NCI-H345 treated with DMSO at 0.1 percent for 48 hours (cell line): ENCODE results near the gene USO1.

Experiments
- DNase-seq: peaks from one replicate; lab custom pipeline; 2025; ENCODE audit not compliant: unreplicated experiment; lab: John Stamatoyannopoulos, UW

Gene USO1

DNA sequence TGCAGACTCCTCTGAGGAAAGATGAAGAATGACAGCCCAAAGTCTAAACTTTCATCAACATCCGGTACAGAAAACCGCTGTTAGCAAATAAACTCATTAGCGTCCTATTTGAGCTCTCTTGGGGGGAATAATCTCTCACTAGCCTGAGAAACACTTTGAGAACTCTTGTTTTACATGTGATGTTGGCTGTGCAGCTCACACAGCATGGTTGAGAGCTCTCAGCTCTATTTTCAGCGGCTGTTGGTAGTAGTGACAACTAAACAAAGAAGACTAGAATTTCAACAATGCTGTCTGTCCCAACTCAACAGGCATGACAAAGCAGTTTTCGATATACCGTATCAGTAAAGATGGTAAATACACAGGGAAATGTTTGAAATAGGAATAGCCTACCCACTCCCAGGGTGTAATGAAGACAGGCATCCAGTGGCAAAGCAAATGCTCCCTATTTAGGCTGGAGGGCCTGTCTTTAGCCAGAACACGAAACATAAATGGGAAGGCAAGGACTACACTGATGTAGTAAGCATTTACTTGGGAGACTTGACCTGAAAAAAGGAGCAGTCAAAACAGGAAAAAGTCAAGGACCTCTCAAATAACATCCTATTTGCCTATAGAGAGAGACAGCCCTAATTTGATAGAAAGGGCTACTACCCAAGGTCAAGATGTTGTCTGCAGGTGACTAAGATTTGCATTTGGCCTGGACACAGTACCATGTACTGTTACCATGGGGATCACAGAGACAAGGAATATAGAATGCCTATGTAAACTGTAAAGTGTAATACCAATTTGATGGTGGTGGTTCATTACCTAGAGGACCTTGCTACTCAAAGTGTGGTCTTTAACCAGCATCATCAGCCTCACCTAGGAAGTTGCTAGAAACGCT lies 117.5 kb downstream of the USO1 start:
- DNase-seq, result no peak

DNA sequence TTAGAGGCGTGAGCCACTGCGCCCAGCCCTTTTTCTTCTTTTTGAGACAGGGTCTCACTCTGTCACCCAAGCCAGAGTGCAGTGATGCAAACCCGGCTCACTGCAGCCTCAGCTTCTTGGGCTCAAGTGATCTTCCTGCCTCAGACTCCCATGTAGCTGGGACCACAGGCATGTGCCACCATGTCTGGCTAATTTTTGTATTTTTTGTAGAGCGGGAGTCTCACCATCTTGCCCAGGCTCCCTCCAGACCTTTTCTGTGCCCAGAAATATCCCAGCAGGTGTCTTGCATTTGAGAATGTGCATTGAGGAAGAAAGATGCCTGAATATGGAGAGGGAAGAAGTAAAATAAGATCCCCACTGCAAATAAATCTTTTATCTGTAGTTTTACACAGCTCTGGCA lies 119.2 kb downstream of the USO1 start:
- DNase-seq, result no peak

DNA sequence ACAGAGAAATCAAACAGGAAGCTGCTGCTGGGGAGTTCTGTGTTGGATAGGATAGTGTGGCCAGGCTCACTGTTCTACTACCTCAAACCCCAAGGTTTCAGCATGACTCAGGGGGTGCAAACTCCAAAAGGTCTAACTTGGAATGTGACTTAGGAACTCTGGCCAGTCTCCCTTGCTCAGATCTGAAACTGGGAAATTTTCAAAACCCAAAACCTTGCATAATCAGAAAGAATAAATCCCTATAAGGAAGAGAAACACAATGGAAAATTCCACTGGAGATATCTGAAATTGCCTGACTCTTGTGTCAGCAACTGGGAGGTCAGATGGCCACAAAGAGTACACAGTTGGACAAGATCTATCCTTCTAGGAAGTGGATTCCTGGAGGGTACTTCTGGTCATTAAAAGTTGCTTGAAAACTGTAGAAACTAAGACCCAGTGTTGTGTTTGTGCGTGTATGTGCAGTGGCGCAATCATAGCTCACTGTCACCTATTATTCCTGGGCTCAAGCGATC lies 119.8 kb downstream of the USO1 start:
- no peak for DNase-seq

- no peak for DNase-seq
Observed at GRCh38 chr4:75845992-75846391, 121.6 kb downstream of the USO1 start.

- peak; percentile 34 for DNase-seq
Observed at GRCh38 chr4:75848171-75848760, 123.9 kb downstream of the USO1 start.

GRCh38 chr4:75848891-75849290 lies 124.5 kb downstream of the USO1 start:
- no peak for DNase-seq

DNA sequence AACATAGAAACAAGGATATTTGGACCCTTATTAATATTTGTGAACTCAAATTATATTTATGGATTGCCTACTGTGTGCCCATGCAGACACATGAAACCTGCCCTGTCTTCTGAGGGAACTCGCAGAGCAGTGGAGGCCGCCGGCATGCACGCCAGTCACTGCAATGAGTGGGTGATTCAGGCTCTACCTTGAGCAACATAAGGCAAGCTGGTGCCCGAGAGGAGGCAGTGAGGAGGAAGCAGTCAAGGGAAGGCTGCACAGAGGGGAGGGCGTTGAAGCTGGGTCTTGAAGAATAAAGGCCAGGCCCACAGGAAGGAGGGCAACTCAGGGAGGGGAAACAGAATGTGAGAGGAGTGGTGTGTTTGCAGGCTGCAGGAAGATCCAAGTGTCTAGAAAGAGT lies 125.1 kb downstream of the USO1 start:
- DNase-seq, result no peak

GRCh38 chr4:75858721-75859120 lies 134.3 kb downstream of the USO1 start:
- DNase-seq, result no peak

GRCh38 chr4:75860606-75861005 lies 136.2 kb downstream of the USO1 start:
- no peak for DNase-seq
